Measurements from ENCODE around the gene KCTD17.

The KCTD17 gene

DNA sequence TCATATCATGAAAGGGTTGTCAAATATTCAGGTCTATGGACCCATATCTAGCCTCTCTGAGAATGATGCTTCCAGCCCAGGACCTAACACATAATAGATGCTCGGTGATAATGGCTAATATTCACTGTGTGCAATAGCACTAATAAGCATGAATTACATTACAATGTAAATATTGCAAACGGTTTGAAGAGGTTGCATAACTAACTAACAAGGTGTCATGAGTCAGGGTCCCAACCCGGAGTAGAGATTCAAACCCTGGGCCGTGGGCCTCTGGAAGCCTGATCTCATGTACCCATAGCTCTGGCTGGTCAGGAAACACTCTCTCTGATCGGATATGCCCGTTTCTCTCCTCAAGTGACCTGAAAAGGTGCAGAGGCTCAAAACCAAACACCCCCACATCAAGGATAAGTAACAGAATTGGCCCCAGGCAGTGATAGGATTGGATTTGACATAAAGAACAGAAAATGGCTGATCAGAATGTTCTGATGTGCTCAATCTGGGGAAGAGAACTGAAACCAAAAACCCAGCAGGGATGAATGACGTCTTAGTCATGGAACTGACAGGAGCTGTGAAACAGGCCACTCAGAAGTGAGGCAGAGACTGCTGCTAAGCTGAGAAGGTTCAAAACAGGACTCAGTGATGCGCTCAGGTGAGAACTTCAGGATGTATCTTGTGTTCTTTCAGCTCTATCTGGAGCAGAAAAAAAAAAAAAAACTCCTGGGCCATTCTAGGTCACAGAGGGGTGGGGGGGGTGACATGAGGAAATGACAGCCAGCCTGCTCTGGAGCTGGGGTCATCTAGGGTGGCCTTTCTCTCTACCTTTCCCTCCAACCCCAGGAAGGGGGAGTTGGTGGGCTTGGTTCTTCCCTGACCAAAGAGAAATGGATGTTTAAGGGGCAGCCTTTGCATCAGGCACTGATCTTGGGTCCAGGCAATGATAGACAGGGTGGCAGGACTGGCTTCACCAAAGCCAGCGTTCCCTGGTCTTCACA, 6.6 kb upstream of the KCTD17 start:
- DNase-seq, result peak; percentile 20

DNA sequence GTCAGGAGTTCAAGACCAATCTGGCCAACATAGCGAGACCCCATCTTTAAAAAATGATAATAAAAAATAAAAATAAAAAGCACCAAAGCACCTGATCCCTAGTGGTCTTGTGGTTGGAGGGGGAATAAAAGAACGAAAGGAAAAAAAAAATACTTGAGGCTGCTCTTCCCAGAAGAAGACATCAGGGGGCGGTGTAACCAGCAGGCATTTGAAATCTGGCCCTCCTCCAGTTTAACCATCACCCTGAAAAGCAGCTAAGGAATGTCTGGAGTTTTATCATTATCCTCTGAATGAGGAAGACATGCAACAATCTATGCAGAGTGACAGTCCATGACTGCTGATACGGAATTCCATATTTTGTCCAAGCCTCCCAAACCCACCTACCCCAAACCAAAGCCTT, 5.6 kb upstream of the KCTD17 start:
- no peak for DNase-seq

DNA sequence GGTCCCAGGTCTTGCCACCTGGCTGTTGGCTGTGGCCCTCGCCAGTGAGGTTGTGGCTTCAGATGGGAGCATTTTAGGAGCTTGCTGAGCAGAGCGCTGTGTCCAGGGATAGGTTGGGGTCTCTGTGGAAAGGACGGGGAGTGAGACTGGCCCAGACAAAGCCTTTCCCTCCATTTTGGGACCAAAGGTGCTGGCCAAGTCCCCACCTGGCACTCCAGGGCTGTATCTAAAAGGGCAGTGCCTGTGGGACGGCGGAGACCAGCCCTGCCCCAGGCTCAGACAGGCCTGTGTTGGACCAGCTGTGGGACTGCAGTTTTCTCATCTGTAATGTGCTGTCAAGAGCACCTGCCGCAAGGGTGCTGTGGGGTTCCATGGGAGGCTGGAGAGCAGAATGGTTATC, 5.0 kb upstream of the KCTD17 start:
- no peak for DNase-seq

DNA sequence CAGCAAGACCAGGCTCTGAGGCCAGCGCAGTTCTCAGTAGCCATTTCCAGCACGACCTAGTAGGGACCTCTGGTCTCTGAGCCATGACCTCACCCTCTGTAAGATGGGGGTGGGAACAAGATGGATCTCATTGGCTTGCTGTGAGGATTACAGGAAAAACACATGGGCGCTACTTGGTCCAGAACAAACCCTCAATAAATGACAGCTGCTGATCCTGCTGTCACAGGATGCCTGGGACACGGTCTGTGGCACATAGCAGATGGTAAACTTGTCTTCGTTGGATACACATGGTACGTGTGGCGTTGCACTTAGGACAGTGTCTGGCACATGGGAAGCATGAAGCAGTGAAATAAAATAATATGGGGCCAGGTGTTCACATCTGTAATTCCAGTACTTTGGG, 4.5 kb upstream of the KCTD17 start:
- DNase-seq, result no peak

DNA sequence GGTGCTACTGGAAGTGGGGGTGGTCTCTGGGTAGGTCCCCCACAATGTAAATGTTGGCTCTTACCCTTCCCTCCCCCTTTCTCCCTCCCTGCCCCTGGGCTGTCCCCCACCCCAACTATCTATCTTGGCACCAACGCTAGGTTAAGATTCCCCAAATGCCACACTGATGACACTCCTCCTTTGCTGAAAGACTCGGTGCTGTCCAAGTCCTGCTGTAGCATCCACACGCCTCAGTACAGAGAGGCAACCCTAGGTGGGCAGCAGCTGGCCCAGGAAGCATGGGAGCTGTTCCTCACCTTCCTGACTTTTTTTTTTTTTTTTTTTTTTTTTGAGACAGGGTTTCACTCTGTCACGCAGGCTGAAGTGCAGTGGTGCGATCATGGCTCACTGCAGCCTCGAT, 3.4 kb upstream of the KCTD17 start:
- DNase-seq, result no peak

DNA sequence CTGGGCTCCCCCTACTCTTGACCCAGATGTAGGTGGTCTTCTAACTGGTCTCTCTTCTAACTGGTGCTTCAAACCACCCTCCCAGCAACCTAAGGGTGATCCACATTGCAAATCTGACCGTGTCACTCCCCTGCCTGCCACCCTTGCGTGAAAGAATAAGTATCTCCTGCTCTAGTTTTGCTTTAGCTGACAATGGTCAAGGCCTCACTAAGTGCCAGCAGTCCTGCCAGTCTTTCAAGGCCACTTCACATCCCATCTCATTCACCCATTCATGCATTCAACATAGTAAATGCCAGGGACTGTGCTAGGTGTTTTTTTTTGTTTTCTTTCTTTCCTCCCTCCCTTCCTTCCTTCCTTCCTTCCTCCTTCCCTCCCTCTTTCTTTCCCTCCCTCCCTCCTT, 2.3 kb upstream of the KCTD17 start:
- no peak for DNase-seq

DNA sequence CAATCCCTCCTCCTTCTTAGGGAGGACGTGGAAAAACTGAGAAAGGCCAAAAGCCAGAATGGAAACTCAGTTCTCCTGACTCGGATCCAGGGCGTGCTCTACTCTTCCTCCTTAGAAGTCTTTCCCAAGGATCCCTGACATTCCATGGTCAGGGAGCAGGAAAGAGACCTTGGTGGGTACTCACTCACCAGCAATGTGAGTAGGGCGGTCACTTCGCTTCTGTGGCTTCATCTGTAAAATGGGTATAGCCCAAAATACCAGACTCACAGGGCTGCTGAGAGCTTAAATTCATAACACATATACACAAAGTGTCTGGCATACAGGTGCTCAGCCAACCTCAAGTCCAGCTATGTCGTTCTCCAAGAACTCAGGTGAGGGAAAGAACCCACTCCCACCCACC, 629 bp upstream of the KCTD17 start:
- DNase-seq, result no peak

DNA sequence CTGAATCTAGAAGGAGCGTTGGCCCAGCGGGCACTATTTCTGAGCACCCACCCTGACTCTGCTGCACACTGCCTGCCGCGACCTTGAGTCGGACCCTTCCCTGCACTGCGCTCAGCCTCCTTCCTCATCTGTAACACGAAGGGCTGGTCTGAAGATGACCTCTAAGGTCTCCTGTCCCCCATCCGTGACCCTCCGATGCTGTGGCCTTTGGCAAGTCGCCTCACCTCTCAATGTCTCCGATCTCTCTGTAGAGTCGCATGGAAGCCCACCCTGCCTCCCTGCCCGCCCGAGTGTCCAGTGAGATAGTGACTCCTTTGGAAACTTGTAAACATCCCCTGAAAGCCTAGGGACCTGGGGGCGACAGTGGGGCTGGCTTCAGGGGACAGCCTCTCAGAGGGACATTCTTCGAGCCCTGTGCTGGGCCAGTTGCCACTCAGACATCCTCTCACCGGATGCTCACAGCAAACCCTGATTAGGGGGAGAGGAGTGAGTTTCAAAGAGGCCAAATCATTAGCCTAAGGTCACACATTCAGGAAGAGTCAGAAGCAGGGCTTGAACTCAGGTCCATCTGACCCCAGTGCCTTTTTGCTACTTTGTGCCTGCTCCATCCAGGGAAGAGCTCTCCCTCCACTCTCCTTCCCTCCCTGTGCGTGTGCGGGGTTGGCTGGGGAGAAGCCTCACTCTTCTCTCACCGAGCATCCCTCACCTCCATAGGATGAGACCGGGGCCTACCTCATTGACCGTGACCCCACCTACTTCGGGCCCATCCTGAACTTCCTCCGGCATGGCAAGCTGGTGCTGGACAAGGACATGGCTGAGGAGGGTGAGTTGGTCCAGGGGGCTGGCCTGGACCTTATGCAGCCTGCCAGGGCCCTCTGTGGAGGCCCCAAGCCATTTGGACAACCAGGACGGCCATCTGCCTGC, 1.1 kb downstream of the KCTD17 start:
- DNase-seq, result no peak

DNA sequence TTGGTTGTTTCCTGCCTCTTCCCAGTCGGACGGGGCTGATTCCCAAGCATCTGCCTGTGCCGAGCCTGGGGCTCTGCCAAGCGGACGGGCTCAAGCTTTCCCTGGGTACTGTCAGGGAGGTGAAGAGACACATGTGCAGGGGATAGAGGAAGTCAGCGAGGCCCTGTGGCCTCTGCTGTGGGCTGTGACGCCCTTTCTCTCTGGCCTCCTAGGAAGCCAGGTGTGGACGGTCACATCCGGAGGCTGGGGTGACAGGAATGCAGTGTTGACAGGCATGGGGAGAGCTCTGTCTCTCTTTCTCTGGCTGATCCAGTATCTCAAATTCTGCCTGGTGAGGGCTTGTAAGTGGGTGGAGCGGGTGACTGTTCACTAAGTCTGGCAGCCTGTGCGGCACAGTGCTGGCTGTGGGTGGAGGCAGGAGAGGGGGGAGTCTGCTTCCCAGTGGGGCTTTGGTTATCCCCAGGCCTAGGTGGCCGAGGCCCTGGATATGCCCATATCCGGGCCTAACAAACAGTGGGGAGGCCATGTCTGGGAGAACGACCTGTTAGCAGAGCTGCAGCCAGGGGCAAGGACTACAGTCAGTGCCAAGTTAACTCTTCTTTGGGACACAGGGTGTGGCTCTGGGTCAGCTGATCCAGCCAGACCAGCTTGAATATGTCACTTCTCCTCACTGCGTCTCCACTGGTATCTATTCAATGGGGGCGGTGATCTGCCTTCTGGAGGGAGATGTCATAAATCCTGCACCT, 1.9 kb downstream of the KCTD17 start:
- no peak for DNase-seq

DNA sequence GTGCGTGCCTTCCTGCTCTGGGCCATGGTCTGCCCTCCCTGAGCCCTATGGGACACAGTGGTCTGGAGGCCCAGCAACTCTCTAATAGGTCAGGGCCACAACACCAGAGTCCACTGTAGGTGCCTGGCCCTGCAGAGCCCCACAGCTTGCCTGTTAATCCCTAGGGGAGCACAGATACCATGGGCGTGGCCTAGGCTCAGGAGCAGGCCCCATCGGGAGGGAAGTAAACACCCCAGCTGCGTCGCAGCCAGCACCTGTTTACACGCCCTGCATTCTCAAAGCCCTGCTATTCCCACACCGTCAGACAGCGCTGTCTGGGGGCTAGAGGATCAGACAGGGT, 2.5 kb downstream of the KCTD17 start:
- DNase-seq, result no peak

DNA sequence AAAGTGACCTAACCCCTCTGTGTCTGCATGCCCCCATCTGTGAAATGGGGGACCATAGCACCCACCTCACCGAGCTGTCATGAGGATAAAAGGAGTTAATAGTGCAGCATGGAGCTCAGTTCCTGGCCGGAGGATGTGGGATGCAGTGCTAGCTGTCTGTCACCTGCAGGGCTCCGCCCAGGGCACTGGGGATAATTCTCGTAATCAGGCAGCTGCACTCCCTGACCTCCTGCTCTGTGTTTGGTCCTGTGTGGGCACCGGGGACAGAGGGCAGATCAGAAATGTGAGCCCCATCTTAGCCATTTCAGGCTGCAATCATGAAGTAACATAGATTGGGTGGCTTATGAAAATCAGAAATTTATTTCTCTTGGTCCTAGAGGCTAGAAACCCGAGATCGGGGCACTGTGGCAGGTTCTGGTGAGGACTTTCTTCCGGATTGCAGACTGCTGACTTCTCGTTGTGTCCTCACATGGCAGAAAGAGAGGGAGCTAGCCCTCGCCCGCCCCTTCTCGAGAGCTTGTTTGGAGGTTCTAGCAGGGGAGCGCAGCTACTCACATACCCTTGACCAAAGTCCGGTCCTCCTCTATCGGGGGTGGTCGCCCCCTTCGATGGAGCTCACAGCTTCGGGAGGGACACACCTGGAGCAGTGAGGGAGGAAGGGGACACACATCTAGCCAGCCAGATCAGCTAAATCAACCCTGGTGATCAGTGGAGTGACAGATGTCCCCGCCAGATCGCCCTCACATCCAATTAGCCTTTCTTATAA, 3.2 kb downstream of the KCTD17 start:
- DNase-seq, result no peak

DNA sequence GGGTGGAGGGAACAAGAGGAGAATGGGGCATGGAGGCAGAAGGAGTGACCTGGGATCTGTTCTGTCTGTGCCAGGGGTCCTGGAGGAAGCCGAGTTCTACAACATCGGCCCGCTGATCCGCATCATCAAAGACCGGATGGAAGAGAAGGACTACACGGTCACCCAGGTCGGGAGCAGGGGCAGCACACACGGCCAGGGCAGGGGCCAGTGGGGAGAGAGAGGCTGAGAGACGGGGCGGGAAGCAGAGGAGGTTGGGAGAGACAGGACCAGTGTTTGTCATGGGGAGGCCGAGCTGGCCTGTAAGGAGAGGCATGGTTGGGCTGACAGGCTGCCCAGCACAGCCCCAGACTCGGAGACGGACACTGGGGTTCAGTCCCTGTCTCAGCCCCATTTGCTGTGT, 4.7 kb downstream of the KCTD17 start:
- no peak for DNase-seq

DNA sequence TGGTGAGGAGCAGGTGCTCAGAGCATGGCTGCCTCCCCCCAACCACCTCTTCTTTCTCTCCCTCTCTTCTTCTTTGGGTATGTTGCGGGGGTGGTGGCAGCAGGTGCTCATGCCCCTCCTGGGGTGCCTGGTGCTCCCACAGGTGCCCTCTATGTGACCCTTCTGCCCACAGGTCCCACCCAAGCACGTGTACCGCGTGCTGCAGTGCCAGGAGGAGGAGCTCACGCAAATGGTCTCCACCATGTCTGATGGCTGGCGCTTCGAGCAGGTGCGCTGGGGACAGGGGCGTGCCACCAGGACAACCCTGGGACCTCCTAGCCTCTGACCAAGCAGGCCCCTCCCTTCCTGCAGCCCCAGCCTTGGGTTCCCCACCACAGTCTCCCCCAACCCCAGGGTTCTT, 5.7 kb downstream of the KCTD17 start:
- no peak for DNase-seq

DNA sequence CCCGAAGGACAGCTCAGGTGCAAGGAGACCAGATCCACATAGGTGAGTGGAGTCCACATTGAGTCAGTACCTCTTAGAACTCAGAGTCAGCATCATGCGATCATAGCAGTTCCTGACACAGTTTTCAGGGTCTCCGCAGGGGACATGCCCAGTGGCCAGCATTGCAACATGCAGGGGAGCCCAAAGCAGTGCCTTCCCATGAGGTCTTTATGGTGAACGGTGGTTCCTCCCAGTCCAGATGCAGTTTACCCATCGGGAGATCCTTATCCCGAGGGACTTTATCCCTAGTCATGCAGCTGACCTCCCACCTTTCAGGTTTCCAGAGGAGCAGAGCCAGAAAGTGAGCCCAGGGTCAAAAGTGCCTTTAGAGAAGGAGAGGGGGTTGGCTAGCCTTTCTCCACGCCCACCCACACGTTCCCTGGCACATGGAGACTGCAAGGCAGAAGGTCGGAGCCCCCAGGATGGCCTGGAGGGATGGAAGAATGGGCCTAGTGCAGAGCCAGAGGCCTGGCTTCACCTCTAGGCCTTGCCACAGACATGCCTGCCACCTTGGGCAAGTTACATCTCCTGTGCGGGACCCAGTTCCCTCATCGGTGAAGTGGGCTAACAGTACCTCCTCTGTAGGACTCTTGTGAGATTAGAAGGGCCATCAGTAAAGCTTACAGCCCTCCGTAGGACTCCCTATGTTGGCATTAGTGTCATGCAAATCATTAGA, 6.4 kb downstream of the KCTD17 start:
- DNase-seq, result no peak

DNA sequence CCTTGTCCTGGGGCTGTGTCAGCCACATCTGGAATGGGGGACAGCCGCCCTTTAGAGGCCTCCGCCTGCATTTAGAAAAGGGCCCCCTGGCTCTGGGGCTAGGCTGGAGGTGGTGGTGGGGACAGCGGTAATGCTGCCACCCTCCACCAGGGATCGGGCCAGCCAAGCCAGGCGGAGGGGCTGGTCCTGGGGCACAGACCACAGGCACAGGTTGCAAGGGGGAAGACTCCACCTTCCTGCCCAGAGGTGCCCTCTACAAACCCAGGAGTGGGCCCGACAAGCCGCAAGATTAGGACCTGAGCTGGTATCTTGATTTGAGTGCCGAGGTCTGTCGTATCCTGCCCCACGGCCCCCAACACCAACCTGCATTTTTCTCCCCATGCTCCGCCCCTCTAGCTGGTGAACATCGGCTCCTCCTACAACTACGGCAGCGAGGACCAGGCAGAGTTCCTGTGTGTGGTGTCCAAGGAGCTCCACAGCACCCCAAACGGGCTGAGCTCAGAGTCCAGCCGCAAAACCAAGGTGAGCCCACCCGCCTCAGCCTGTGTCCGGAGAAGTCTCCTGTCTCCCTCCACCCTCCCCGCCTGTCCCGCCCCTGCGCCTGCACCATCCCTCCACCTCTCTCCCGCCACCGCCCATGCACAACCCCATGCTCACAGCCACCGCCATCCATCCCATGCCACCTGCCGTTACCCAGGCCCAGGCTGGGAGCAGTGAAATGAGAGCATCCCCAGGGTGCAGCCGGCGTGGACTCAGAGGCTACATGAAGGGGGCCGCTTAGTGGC, 7.6 kb downstream of the KCTD17 start:
- DNase-seq, result no peak

DNA sequence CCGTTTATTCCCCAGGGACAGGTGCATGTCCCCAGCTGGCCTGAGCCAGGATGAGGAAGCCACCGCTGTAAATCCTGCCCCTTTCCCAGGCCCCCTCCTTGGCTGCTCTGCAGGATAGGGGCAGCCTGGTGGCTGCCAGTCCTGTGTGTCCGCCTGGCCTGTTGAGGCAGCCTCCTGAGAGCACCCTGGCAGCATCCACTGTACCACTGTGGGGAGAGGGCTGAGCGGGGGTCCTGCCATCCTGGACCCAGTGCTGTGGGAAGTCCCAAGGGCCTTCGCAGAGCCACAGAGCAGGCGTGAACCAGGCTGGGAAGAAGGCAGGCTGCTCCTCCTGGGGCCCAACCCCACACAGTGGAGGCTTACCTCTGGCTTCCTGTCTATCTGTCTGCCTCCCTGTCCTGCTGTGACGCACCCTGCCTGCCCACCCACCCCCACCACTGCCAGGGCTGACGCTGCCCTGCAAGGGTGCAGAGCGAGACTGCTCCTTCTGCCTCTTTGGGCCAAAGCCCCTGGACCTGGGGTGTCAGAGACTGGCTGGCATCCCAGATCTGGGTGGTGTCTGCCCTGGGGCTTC, 8.4 kb downstream of the KCTD17 start:
- no peak for DNase-seq

DNA sequence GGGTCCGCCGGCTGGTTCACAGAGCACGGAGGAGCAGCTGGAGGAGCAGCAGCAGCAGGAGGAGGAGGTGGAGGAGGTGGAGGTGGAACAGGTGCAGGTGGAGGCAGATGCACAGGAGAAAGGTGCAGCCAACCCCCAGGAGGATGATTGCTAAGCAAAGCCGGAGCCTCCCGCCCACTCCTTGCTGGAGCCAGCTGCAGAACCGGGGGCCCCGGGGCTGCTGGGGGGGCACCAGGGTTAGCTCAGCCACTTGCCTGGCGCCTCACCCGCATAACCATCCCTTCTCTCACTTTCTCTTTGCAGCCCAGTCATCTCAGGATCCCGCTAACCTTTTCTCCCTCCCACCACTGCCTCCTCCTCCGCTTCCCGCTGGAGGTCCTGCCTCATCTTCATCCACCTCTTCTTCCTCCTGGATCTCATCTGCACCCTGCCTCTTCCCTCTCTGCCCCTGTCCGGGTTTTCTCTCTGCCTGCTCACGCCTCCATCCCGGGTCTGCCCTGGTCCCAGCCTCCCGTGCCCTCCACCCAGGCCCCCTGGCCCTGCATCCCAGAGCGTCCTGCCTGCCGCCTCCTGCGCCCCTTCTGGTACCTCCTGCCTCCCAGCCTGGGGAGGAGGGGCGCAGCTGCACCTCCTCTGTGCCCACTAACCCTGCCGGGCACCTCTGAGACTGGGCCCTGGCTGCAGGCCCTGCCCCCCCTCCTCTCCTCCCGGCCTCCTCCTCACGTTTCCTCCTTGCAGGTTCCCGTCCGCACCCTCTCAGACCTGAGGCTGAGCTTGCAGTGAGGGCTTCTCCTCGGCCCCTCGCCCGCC, 9.5 kb downstream of the KCTD17 start:
- DNase-seq, result peak; percentile 62

DNA sequence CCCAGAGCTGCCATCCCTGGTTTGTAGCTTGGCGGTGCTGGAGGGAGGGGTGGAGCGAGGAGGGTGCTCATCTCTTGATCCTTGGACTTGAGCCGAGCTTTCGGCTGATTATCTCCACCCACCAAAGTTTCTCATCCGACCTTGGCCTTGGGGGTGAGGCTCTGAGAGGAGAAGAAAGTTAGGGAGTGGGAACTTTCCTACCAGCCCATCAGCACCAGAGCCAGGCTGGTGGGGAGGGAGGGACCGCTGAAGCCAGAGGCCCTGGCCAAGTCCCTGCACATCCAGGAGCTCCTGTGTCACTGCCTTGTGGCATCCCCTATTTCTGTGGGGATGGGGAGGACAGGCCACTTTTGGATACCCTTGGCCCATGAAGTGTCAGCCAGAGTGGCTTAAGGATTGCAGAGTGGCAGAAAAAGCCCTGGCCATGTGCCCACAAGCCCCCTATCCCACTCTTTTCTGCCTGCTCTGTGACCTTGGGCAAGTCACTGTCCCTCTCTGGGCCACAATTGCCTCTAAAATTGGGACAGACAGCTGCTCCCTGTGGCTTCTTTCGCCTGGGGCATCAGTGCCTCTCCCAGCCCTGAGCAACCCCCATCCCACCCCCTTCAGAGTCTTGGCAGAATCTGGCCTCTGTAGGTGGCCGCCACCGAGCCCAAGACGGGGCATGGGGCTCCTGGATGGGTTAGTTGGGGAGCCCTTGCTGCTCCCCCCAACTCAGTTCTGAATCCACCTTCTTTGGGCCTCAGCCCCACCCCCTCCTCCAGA, 10.3 kb downstream of the KCTD17 start:
- no peak for DNase-seq

DNA sequence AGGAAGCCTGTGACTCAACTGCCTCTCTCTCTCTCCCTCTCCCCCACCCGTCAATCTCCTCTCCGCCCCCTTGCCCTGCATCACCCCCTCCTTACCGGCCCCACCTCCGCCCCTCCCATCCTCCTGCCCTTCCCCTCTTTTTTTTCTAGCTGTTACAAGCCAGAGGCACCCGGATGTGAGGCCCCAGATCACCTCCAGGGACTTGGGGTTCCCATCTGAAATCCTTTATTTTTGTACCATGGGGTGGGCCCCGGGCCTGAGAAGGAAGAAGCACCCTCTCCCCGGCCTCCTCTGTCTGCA, 10.8 kb downstream of the KCTD17 start:
- no peak for DNase-seq

Data from stimulated activated CD4-positive, alpha-beta T cell treated with anti-CD3 and anti-CD28 coated beads, Interleukin-4, amount 100 ng/mL, for 24 hours (primary cell).